ENCODE measurements around the gene BMF.
"Not testable (repeated sequence)": the region's sequence is repeated elsewhere in the genome, so short reads cannot be mapped to it uniquely, and the experiment has no call there.

The BMF gene

DNA sequence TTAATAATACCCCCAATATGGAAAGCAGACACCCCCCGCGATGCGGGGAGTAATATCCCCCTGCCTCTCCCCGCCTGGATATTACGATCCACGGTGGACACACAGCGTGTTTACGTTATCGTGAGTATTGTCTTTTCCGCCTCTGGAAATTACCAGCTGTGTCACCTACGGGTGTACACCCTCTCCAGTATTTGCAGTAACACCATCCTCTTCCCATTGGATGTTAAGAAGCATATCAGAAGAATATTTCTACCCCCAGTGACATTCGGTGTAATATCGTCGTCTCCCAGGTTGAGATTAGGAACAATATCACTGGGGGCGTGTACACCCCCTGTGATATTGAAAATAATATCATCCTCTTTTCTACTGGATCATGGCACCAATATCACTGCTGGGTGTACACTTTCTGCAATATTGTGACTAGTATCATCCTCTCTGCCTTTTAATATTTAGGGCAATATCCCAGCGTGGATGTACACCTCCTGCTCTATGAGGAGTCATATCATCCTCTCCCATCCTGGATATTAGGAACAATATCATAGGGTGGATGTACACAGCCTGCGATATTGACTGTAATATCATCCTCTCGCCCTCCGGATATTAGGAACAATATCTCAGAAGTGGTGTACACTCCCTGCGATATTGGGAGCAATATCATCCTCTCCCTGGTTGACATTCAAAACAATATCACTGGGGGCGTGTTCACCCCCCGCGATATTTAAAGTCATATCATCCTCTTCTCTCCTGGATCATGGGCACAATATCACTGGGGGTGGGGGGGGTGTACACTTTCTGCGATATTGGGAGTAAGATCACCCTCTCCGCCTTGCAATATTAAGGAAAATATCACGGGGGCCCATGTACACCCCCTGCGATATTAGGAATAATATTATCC, 20.3 kb upstream of the BMF start:
- no peak overlapping the region for H3K4me3 Mint-ChIP-seq

DNA sequence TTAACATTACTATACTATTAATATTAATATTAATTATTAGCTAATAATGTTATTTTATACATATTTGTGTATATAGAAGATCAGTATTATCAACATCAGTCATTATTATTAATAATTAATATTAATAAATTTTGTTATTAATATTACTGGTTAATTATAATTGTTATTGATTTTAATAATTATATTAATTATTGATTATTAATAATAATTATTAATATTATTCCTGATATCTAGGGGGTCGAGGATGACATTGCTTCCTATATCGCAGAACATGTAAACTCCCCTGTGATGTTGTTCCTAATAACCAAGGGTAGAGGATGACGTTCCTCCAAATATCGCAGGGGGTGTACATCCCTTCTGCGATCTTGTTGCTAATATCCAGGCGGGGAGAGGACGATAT, 17.3 kb upstream of the BMF start:
- Mint-ChIP-seq H3K27ac (no peak overlapping the region), H3K4me3 (no peak overlapping the region), H3K27me3 (ENCODE audit: low read depth) (peaks cover 18% of the 10 kb centered on the region), H3K9me3 (no peaks in the 10 kb centered on the region), H3K36me3 (ENCODE audit: low read depth) (no peaks in the 10 kb centered on the region), H3K4me1 (no peaks in the 10 kb centered on the region)
- TF ChIP-seq, protein P1, sequence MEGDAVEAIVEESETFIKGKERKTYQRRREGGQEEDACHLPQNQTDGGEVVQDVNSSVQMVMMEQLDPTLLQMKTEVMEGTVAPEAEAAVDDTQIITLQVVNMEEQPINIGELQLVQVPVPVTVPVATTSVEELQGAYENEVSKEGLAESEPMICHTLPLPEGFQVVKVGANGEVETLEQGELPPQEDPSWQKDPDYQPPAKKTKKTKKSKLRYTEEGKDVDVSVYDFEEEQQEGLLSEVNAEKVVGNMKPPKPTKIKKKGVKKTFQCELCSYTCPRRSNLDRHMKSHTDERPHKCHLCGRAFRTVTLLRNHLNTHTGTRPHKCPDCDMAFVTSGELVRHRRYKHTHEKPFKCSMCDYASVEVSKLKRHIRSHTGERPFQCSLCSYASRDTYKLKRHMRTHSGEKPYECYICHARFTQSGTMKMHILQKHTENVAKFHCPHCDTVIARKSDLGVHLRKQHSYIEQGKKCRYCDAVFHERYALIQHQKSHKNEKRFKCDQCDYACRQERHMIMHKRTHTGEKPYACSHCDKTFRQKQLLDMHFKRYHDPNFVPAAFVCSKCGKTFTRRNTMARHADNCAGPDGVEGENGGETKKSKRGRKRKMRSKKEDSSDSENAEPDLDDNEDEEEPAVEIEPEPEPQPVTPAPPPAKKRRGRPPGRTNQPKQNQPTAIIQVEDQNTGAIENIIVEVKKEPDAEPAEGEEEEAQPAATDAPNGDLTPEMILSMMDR (IDR thresholded peaks at IDR 0.05; ENCODE audit: unreplicated experiment in 3 of 3) = no peak

More for the DNA sequence above, 20.3 kb upstream of the BMF start:
- Mint-ChIP-seq H3K4me1 (no peaks in the 10 kb centered on the region), H3K27ac (no peak overlapping the region), H3K36me3 (ENCODE audit: low read depth) (no peaks in the 10 kb centered on the region), H3K27me3 (ENCODE audit: low read depth) (peaks cover 18% of the 10 kb centered on the region), H3K9me3 (no peaks in the 10 kb centered on the region)
- TF ChIP-seq, protein P1 (IDR thresholded peaks at IDR 0.05; ENCODE audit: unreplicated experiment in 3 of 3) = no peak

DNA sequence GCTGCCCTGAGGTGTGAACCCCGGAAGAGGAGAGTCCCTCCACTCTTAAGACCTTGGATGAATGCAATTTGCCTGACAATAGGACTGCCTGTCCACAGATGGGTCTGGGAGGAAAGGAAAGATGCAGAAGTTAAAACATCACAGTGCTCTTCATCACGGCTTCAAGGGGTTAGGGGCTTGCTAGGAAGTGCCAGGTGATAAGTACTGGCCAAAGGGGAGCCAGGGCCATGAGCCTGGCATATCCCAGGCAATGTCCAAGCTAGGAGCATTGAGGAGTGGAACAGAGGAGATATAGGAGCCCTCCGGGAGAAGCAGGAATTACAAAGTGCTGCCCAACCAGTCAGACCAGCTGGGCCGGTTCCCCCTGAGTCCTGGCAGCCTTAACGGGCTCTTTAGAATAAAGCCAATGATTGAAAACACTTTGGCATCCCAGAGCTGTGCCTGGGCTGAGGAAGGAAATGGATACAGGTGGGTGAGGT, 16.2 kb upstream of the BMF start:
- Mint-ChIP-seq H3K27ac (peak overlapping the region; percentile 19 to 85 (median 28)), H3K27me3 (ENCODE audit: low read depth) (peaks cover 17% of the 10 kb centered on the region)
- H3K4me3 Mint-ChIP-seq; H3K9me3 Mint-ChIP-seq; H3K36me3 Mint-ChIP-seq (ENCODE audit: low read depth); H3K4me1 Mint-ChIP-seq: not testable (repeated sequence)

DNA sequence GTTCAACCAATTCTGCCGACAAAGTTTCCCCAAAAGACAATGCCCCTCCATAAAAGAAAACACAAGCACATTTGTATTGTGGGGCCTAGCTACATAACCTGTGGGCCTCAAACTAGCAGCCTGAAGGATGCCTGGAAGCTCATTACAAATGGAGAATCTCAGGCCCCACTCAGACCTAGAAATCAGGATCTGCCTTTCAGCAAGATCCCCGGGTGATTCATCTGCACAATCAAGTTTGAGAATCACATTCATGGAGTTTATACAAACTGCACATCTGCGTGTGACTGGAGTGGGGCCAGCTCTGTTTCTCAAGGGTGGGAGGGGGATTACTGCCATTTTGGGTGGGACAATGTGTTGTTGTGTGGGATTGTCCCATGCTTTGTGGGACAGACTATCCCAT, 15.7 kb upstream of the BMF start:
- peaks cover 13% of the 10 kb centered on the region for H3K27me3 Mint-ChIP-seq (ENCODE audit: low read depth)
- H3K4me3 Mint-ChIP-seq; H3K4me1 Mint-ChIP-seq; H3K9me3 Mint-ChIP-seq; H3K36me3 Mint-ChIP-seq (ENCODE audit: low read depth): not testable (repeated sequence)
- peak overlapping the region in 2 of 3 experiments; percentile 28 to 85 for H3K27ac Mint-ChIP-seq

DNA sequence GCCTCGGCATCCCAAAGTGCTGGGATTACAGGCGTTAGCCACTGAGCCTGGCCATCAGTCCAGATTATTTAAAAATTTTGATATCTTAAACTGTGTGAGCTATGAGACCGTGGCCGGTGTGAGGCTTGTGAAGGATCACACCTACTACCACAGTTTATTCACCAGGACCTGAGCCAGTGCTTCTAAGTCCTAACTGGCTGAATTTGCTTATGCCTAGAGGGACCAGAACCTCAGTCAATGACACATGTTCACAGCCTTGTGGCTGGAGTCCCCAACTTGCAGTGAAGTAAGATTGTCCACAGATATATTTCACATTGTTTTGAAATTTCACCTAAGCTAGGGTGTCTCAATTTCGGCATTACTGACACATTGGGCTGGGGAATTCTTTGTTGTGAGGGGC, 15.2 kb upstream of the BMF start:
- not testable (repeated sequence) for H3K4me1 Mint-ChIP-seq, H3K9me3 Mint-ChIP-seq

DNA sequence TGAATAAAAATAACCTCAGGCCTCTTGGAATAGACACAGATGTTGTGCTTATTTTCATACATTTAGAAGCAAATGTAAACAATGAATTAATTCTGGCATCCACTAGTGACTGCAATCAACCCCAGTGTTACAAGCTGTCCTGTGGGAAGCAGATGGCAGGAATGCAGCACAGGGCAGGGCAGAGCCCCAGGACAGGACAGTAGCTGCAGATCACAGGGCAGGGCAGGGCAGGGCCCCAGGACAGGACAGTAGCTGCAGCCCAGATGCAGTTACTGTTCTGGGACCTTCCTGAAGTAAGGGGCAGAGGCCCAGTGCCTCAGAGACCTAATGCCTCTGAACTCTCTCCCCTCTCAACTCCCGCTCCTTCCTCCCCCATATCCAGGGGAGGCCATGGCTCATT, 14.3 kb upstream of the BMF start:
- H3K4me1 Mint-ChIP-seq; H3K27ac Mint-ChIP-seq; H3K9me3 Mint-ChIP-seq; H3K36me3 Mint-ChIP-seq (ENCODE audit: low read depth); H3K27me3 Mint-ChIP-seq (ENCODE audit: low read depth); H3K4me3 Mint-ChIP-seq: not testable (repeated sequence)

More for the DNA sequence above, 15.2 kb upstream of the BMF start:
- H3K36me3 Mint-ChIP-seq (ENCODE audit: low read depth); H3K27ac Mint-ChIP-seq; H3K27me3 Mint-ChIP-seq (ENCODE audit: low read depth); H3K4me3 Mint-ChIP-seq: not testable (repeated sequence)

DNA sequence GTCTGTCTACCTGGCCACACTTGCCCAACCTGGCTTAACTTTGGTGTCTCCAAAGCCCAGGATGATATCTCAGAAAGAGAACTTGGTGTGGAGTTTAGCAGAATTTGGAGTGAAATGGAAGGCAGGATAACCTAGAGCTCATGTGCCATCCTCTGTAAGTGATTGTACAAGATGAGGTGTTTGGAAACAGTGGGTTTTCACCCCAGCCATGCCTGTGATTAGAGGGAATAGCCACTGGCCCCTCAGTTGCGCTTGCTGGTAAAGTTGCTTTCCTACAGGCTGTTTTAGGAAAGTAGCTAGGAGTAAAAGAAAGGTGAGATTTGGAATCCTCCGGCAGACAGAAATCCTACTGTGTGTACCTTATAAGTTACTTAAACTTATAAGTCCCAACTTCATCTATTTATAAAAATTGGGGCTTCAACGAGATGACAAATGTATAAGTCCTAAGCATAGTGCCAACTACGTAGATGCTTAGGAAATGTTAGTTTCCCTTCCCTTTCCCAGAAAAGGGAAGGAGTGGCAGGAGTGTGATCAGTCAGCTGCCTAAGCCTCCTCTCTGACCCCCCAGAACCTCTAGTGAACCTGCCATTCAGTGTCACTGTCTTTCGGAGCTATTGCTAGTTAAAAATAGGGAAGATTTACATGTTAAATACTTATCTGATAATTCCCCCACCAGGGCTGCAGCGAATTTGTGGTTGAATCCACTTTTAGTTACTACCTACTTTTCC, 13.4 kb upstream of the BMF start:
- Mint-ChIP-seq H3K9me3 (no peaks in the 10 kb centered on the region), H3K4me3 (no peak overlapping the region), H3K36me3 (ENCODE audit: low read depth) (no peaks in the 10 kb centered on the region), H3K27me3 (ENCODE audit: low read depth) (peaks cover 6% of the 10 kb centered on the region), H3K4me1 (no peaks in the 10 kb centered on the region), H3K27ac (no peak overlapping the region)
- TF ChIP-seq, protein P1 (IDR thresholded peaks at IDR 0.05; ENCODE audit: unreplicated experiment in 3 of 3) = no peak

All from nephron (organoid).